Posterior cingulate gyrus (tissue), 11 donors: Measurements from ENCODE around the gene CGN.

Experiments used
- DNase-seq, 10 donors: peaks; one replicate each; pipeline versions ENCODE4 v3.0.0 to v3.0.0-alpha.2; 2020 to 2021; ENCODE audit warnings: mixed read lengths in 3 of 10
- intact Hi-C: fragments of 100-400 bp; cut with DNase I; formaldehyde crosslinking; loops from one replicate; pipeline ENCODE4 v1.15.1; 2023

Gene CGN

GRCh38 chr1:151584278-151584677, 73.1 kb downstream of the CGN start:
- intact Hi-C loops = no loop called here
- DNase-seq = no peak

GRCh38 chr1:151584780-151585179, 73.6 kb downstream of the CGN start:
- intact Hi-C loops = no loop called here
- no peak for DNase-seq

GRCh38 chr1:151585622-151586021, 74.4 kb downstream of the CGN start:
- intact Hi-C loops = no loop called here
- no peak for DNase-seq
